H9 (cell line): Measurements from ENCODE around the gene ITPKB. TPM values are rescaled to one million over a fixed set of nuclear protein-coding genes. Genes with fewer than 3 reads are reported as not detected.

ENCODE experiments used
- DNase-seq: peaks from one replicate; pipeline ENCODE4 v3.0.0-alpha.2; 2017
- H2AFZ ChIP-seq: one replicate; pipeline ENCODE4 v1.6.1; 2013; ENCODE audit warnings: mild to moderate bottlenecking, low read length, control low read depth, moderate library complexity
- H2AK5ac ChIP-seq: 2 replicates; pipeline ENCODE4 v1.6.1; 2013; ENCODE audit warnings: low read length, control low read depth, mixed read lengths; ENCODE audit not compliant: insufficient read length
- H2BK120ac ChIP-seq: one replicate; pipeline ENCODE4 v1.6.1; 2013; ENCODE audit warnings: low read depth, mild to moderate bottlenecking, low read length, control low read depth, inconsistent platforms; ENCODE audit not compliant: poor library complexity, severe bottlenecking
- H2BK12ac ChIP-seq: 2 replicates; pipeline ENCODE4 v1.6.1; 2013; ENCODE audit warnings: low read length, control low read depth, mixed read lengths, low read depth; ENCODE audit not compliant: insufficient read length
- H2BK15ac ChIP-seq: 2 replicates; pipeline ENCODE4 v1.6.1; 2013; ENCODE audit warnings: low read depth, low read length, control low read depth
- H2BK20ac ChIP-seq: one replicate; pipeline ENCODE4 v1.6.1; 2013; ENCODE audit warnings: low read depth, mild to moderate bottlenecking, low read length, control low read depth, inconsistent platforms; ENCODE audit not compliant: poor library complexity, severe bottlenecking
- H2BK5ac ChIP-seq: 2 replicates; pipeline ENCODE4 v1.6.1; 2013; ENCODE audit warnings: low read length, control low read depth, mixed read lengths; ENCODE audit not compliant: insufficient read length
- H3K14ac ChIP-seq: 2 replicates; pipeline ENCODE4 v1.6.1; 2013; ENCODE audit warnings: low read length, control low read depth; ENCODE audit not compliant: insufficient read depth
- H3K18ac ChIP-seq: 2 replicates; pipeline ENCODE4 v1.6.1; 2013; ENCODE audit warnings: low read depth, mild to moderate bottlenecking, mixed read lengths, low read length, control low read depth; ENCODE audit not compliant: insufficient read length
- H3K23ac ChIP-seq: 2 replicates; pipeline ENCODE4 v1.6.1; 2013; ENCODE audit warnings: low read length, control low read depth, mixed read lengths, low read depth; ENCODE audit not compliant: insufficient read length
- H3K23me2 ChIP-seq: 2 replicates; pipeline ENCODE4 v1.6.1; 2013; ENCODE audit warnings: low read depth, mild to moderate bottlenecking, mixed read lengths, low read length, control low read depth; ENCODE audit not compliant: insufficient read length, poor library complexity, severe bottlenecking
- H3K27ac ChIP-seq: 2 replicates; pipeline ENCODE4 v1.5.1; 2013; ENCODE audit warnings: low read length, control low read depth, mixed read lengths, low read depth; ENCODE audit not compliant: insufficient read length
- H3K27me3 ChIP-seq: 2 replicates; pipeline ENCODE4 v1.6.1; 2013; ENCODE audit warnings: low read length, control low read depth, inconsistent platforms; ENCODE audit not compliant: insufficient read depth
- H3K4ac ChIP-seq: 2 replicates; pipeline ENCODE4 v1.6.1; 2013; ENCODE audit warnings: low read depth, mild to moderate bottlenecking, control low read depth, inconsistent platforms, low read length, moderate library complexity
- H3K4me1 ChIP-seq: 2 replicates; pipeline ENCODE4 v1.6.1; 2013; ENCODE audit warnings: low read length, control low read depth, inconsistent platforms; ENCODE audit not compliant: insufficient read depth
- H3K4me2 ChIP-seq: 2 replicates; pipeline ENCODE4 v1.6.1; 2013; ENCODE audit warnings: low read length, control low read depth, mixed read lengths; ENCODE audit not compliant: insufficient read length, insufficient read depth
- H3K56ac ChIP-seq: 2 replicates; pipeline ENCODE4 v1.6.1; 2013; ENCODE audit warnings: low read depth, mild to moderate bottlenecking, mixed read lengths, low read length, control low read depth; ENCODE audit not compliant: insufficient read length
- H3K79me1 ChIP-seq: 2 replicates; pipeline ENCODE4 v1.6.1; 2013; ENCODE audit warnings: low read depth, mild to moderate bottlenecking, moderate library complexity, low read length, control low read depth, inconsistent platforms; ENCODE audit not compliant: insufficient read depth, poor library complexity, severe bottlenecking
- H3K79me2 ChIP-seq: 2 replicates; pipeline ENCODE4 v1.6.1; 2013; ENCODE audit warnings: low read length, control low read depth, inconsistent platforms; ENCODE audit not compliant: insufficient read depth
- H3K9ac ChIP-seq: 2 replicates; pipeline ENCODE4 v1.6.1; 2013; ENCODE audit warnings: low read length, control low read depth, mixed read lengths; ENCODE audit not compliant: insufficient read length; ENCODE audit errors: extremely low read depth
- H3K9me3 ChIP-seq: one replicate; pipeline ENCODE4 v1.6.1; 2013; ENCODE audit warnings: low read depth, low read length, inconsistent platforms; ENCODE audit not compliant: control insufficient read depth
- H3T11ph ChIP-seq: one replicate; pipeline ENCODE4 v1.6.1; 2013; ENCODE audit warnings: mild to moderate bottlenecking, low read length, control low read depth, inconsistent platforms
- H4K20me1 ChIP-seq: one replicate; pipeline ENCODE4 v1.6.1; 2013; ENCODE audit not compliant: control insufficient read depth, insufficient read length, insufficient read depth
- H4K5ac ChIP-seq: 2 replicates; pipeline ENCODE4 v1.6.1; 2013; ENCODE audit warnings: low read depth, mild to moderate bottlenecking, mixed read lengths, low read length, control low read depth; ENCODE audit not compliant: insufficient read length
- H4K8ac ChIP-seq: replicated peaks from 2 replicates; pipeline ENCODE4 v1.6.1; 2013; ENCODE audit warnings: low read length, control low read depth, mixed read lengths, low read depth; ENCODE audit not compliant: insufficient read length
- H4K91ac ChIP-seq: 2 replicates; pipeline ENCODE4 v1.6.1; 2013; ENCODE audit warnings: low read depth, mild to moderate bottlenecking, moderate library complexity, mixed read lengths, low read length, control low read depth; ENCODE audit not compliant: insufficient read length
- H3K27ac Mint-ChIP-seq, 3 experiments: 2 replicates in 2 of 3; 3 replicates in 1 of 3; pipeline ENCODE4 v1.8.0; 2020 to 2021; ENCODE audit warnings: mixed read lengths in 3 of 3, mild to moderate bottlenecking in 1 of 3, moderate library complexity in 1 of 3
- H3K27me3 Mint-ChIP-seq: 2 replicates; pipeline ENCODE4 v1.8.0; 2021; ENCODE audit warnings: low read depth, mild to moderate bottlenecking, moderate library complexity, mixed read lengths
- H3K36me3 Mint-ChIP-seq, 3 experiments: 2 replicates in 2 of 3; 3 replicates in 1 of 3; pipeline ENCODE4 v1.8.0; 2020 to 2021; ENCODE audit warnings: low read depth in 3 of 3, mixed read lengths in 3 of 3; ENCODE audit not compliant: insufficient read depth in 1 of 3
- H3K4me1 Mint-ChIP-seq, 2 experiments: 2 replicates each; pipeline ENCODE4 v1.8.0; 2020; ENCODE audit warnings: mixed read lengths in 2 of 2
- H3K4me3 Mint-ChIP-seq, 2 experiments: 2 replicates in 1 of 2; 3 replicates in 1 of 2; pipeline ENCODE4 v1.8.0; 2020 to 2021; ENCODE audit warnings: mild to moderate bottlenecking in 2 of 2, mixed read lengths in 2 of 2, moderate library complexity in 1 of 2
- H3K9me3 Mint-ChIP-seq, 2 experiments: 2 replicates in 1 of 2; 3 replicates in 1 of 2; pipeline ENCODE4 v1.8.0; 2020; ENCODE audit warnings: mild to moderate bottlenecking in 2 of 2, mixed read lengths in 2 of 2, moderate library complexity in 1 of 2
- CTCF ChIP-seq: fragments of 200-600 bp; sonication (generic); conservative IDR thresholded peaks from 3 replicates; pipeline ENCODE4 v1.8.0; 2021; ENCODE audit warnings: antibody characterized with exemption, mild to moderate bottlenecking
- WGBS: extraction: QIAGEN DNeasy Blood & Tissue Kit; methylation state at CpG from one replicate; pipeline ENCODE4 v1.1.7; 2013; ENCODE audit warnings: missing lambda C conversion rate, low lambda C conversion rate, mixed read lengths; ENCODE audit not compliant: insufficient read length; ENCODE audit errors: extremely low coverage; 5-methylcytosine and 5-hydroxymethylcytosine counted together
- total RNA-seq: library from RNA; stranded (reverse); gene quantifications from 2 replicates; pipeline ENCODE4 v1.2.1, GENCODE V29; 2021

The ITPKB gene
- total RNA-seq, 1 experiment from 2014 or later = 3.8 TPM

- Histone ChIP-seq H3K4me1 (peaks cover 9% of the 10 kb centered on the region; the same call in 1 of the 2 replicates), H3K4me2 (no peak overlapping the region), H3K9ac (no peak overlapping the region), H3K27me3 (no peaks in the 10 kb centered on the region), H2BK5ac (no peak overlapping the region), H2BK120ac (no peak overlapping the region), H3K23ac (no peak overlapping the region), H3K14ac (no peak overlapping the region), H3T11ph (no peak overlapping the region), H2BK12ac (no peak overlapping the region), H2BK15ac (no peak overlapping the region), H3K79me2 (no peaks in the 10 kb centered on the region), H4K5ac (no peak overlapping the region), H2AK5ac (no peak overlapping the region), H3K18ac (no peak overlapping the region), H2AFZ (no peak overlapping the region), H2BK20ac (no peak overlapping the region), H3K56ac (no peak overlapping the region), H3K9me3 (no peaks in the 10 kb centered on the region), H4K8ac (no peak overlapping the region), H3K23me2 (no peaks in the 10 kb centered on the region), H3K27ac (no peak overlapping the region), H4K91ac (no peak overlapping the region), H3K79me1 (no peaks in the 10 kb centered on the region), H4K20me1 (no peaks in the 10 kb centered on the region), H3K4ac (no peak overlapping the region)
- WGBS = no CpG with 5 or more reads among the region's 5 CpGs
- Mint-ChIP-seq H3K4me3 (no peak overlapping the region), H3K36me3 (no peaks in the 10 kb centered on the region), H3K4me1 (peaks cover 59 to 73% of the 10 kb centered on the region in 2 experiments), H3K27ac (no peak overlapping the region), H3K27me3 (peaks cover 8% of the 10 kb centered on the region), H3K9me3 (no peaks in the 10 kb centered on the region)
- DNase-seq = no peak
- no peak for TF ChIP-seq CTCF
Observed at GRCh38 chr1:226659641-226660040, 79.4 kb downstream of the ITPKB start.
